Amygdala (tissue), 56 donors: ENCODE measurements around the gene PDC.
"Not testable (repeated sequence)": the region's sequence is repeated elsewhere in the genome, so short reads cannot be mapped to it uniquely, and the experiment has no call there.

Experiments
- DNase-seq, 56 donors: peaks; one replicate each; lab custom pipeline; 2025; lab: John Stamatoyannopoulos, UW

The PDC gene

DNA sequence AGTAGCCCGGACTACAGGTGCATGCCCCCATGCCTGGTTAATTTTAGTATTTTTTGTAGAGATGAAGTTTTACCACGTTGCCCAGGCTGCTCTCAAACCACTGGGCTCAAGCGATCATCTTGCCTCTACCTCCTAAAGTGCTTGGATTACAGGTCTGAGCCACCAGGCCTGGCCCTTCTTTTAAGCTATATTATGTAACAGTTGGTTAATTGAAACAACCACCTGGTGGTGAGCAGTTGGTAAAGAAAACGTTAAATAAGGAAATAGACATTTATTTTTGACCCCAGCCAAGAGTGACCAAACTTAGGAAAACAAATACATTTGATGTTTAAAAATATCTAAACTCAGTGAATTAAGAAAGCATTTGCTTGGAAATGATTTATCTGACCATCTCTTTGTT, 12.1 kb upstream of the PDC start:
- no peak for DNase-seq

DNA sequence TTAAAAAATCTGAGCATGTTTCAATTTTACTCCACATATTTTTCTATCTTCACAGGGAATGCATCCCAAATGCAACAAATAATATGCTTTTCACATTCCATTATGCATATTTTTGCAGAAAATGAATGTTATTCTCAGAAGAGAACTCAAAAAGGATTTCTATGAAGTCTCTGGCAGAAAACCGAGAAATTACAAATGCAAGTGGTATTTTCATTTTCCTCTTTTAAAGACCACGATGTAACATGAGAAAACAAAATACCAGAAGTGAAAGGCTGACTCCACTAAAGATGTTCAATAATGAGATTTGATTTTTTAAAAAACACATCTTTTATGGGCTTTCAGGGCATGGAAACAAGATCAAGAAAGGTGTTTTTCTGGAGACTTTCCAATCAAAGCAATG, 5.0 kb upstream of the PDC start:
- DNase-seq = no peak

DNA sequence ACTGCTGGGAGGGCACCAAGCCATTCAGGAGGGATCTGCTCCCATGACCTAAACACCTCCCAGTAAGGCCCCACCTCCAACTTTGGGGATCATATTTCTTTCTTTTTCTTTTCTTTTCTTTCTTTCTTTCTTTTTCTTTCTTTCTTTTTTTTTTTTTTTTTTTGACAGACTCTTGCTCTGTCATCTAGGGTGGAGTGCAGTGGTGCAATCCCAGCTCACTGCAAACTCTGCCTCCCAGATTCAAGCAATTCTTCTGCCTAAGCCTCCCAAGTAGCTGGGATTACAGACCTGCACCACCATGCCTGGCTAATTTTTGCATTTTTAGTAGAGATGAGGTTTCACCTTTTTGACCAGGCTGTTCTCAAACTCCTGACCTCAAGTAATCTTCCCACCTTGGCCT, 4.6 kb upstream of the PDC start:
- DNase-seq = not testable (repeated sequence)

DNA sequence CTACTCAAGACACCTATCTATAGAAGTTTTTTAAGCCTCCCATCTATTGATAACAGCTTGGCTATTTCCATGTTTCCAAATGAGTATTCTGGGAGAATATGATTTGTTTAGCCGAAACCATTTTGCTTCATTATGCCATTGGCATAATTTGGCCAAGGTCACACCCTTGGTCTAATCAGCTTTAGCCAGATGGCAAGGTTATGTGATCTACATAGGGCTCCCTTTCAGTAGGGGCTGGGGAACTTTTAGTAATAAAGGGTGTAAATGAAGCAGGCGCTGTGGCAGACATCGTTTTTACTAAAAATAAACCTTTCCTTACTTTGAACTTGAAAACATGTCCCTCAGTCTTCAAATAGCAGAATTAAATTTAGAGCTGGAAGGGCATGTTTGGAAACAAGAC, 3.0 kb upstream of the PDC start:
- DNase-seq = no peak

DNA sequence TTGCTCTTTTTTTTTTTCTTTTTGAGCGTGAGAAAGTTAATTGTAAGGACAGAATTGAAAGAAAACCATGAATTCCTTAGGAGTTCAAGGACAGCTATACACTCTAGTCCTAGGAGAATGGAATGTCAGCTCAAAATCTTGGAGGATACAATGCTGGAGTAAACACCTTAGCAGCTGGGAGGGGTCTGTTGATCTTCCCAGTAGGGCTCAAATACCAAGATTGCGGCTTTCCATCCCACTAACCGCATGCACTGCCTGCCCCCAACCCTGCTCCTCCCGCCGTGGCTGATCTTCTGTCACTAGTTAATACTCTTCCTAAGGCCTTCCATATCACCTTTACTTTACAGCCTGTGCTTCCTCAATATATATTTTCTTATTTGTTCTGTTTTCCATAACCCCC, 2.6 kb upstream of the PDC start:
- DNase-seq = no peak

DNA sequence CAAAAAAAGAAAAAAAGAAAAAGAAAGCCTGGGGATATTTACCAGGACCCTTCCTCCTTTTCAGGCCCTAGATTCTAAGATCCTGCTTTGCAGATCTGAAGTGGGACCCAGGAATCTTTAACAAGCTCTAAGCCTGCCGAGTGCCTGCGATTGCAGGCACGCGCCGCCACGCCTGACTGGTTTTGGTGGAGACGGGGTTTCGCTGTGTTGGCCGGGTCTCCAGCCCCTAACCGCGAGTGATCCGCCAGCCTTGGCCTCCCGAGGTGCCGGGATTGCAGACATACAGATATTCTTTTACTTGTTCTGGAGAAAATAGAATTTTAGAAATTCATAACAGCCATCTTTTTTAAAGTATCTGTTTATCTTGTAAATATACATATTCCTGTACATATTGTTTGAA, 1.8 kb downstream of the PDC start:
- not testable (repeated sequence) for DNase-seq

DNA sequence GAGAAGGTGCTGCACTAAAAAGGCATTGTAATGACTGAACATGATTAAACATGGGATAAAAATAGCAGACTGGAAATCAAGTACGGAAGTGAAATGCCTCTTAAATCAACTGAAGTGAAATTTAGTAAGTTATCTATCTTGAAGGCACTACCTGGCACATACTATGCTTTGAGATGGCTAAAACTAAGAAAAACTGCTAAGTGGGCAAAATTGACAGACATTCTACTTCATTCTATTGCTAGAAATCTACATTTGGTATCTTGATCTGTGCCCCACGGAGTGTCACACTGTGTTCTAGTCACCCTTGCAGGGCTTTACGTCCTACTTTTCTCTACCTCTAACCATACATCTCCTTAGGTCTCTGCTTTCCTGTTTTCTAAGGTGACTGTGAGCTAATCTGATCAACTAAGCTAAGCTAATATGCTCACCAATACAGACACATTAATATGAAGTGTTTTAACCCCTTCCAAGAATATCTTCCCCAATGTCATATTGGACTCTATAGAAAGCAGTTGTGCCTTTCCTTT, 4.1 kb downstream of the PDC start:
- DNase-seq = no peak

DNA sequence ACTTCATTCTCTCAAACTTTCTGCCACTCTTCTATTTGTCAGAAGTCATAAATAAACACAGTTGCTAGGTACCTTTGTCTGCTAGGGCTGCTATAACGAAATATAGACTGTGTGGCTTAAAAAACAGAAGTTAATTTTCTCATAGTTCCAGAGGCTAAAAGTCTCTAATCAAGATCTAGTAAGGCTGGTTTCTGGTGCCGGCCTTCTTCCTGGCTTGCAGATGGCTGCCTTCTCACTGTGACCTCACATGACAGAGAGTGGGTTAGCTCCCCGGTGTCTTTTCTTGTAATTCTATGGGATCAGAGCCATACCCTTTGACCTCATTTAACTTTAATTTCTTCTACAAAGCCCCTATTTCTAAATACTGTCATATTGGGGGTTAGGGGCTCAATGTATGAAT, 5.9 kb downstream of the PDC start:
- DNase-seq = no peak

DNA sequence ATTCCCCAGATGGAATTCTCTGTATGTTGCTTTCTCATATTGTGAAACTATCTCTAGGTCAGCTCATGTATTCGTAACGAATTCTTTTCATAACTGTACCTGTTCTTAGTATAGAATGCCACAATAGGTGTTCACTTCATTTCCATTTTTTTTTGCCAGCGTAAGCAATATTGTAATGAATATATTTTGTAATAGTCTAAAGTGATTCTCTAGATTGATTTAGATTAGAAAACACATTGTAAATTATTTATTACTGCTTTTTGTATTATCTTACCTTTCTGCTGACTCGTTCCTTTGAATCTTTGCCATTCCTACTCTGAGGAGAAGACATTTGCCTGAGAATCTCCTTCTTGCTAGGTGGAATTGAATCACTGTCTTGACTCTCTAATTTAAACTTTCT, 14.8 kb downstream of the PDC start:
- no peak for DNase-seq

DNA sequence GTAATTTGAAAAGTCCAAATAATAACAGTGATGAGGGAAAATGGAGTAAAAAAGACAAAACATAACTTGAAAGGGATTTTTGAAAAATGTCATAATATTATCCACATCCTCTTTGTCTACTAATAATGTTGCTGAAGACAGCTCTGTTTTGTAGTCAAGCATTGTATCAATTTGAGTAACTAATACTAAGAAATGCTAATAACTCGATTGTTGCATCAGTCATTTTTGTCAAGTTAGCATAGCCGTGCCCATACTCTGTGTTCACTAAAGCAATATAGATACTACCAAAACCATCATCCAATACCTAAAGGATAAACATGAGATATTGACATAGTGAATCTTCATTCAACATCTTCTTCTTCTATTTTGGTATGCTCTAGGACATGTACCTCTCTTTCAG, 17.3 kb downstream of the PDC start:
- no peak for DNase-seq

DNA sequence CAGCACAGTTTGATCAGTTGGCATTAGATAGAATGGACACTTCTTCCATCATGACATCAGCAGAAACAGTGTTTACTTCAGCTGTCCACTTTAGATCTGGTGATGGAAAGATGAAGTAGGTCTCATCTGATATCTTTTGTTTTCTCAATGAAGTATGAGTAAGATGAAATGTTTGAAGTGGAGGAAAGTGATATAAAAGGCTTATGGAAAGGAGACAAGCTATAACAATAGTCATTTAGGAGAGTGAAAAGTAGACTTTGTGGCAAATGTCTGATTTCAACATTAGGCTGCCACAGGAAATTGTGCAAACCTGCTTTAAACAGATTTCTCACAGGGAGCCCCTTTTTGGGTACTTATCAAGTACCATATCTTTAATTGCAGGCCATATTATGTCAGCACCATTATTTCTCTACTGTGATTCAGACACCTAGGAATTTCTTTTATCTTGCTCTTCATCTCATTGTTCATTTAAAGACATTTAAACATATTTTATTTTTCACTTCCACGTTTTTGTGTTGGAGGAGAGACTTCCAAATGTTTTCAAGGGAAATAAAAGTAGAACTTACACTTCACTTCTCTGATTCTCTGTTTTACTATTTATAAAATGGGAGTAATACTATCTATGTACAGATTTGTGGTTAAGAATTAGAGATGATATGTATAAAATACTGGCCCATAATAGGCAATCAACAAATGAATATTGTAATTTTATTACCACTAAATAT, 18.1 kb downstream of the PDC start:
- DNase-seq = no peak

DNA sequence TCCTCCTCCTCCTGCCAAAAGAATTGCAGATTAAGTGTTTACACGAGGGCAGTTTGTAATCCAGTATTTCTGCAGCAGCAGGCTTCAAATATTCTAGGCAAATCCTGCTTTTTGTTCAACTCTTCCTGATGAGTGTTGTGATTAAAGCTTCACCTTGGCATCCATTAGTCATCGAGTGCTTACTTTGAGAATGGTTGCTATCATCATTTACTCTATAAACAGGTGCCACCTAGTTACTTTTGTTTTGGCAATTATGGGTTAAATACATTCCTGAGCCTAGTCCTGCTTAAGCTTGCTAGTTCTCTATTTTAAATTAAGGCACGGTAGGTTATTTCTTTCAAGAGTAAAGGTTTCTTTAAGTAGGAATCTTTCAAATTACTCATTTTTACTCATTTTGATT, 20.3 kb downstream of the PDC start:
- no peak for DNase-seq

DNA sequence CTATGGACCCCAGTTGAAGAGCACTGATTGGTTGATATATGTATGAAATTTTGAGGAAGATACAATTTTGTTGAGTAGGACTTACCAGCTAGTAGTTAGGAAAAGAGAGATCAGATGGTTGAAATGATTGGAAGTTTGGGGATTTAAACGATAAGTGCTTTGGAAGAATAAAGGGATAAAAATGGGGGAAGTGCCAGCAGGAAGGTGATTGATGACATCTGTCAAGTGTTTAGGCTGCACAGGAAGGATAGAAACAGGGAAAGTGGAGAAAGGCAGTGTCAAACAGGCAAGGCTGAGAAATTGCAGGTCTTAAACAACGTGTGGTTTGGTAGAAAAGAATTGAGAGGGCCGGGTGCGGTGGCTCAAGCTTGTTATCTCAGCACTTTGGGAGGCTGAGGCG, 22.3 kb downstream of the PDC start:
- no peak for DNase-seq

DNA sequence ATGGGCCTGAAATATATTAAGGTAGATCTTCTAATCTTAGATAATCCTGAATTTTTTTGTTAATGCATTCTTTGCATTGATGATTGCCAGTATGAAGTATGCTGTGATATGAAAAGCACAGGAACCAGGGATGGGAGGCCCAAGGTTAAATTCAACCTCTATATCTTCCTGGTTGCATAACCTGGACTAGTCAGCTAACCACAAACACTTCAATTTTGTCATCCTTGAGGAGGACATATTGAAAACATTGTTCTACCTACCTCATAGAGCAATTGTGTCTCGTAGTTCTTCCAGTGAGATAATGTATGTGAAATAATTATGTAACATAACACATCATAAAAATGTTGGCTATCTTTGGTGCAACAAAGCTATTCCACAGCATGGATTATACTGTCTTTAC, 25.6 kb downstream of the PDC start:
- DNase-seq = no peak

DNA sequence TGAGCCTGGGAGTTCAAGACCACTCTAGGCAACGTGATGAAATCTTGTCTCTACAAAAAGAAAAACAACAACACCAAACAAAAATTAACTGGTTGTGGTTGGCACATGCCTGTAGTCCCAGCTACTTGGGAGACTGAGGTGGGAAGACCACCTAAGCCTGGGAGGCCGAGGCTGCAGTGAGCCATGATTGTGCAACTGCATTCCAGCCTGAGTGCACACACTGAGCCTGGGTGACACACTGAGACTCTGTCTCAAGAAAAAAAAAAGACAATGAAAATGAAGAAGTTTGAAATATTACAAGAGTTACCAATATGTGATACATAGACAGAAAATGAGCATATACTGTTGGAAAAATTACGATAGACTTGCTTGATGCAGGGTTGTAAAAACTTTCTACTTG, 31.9 kb downstream of the PDC start:
- DNase-seq = no peak

DNA sequence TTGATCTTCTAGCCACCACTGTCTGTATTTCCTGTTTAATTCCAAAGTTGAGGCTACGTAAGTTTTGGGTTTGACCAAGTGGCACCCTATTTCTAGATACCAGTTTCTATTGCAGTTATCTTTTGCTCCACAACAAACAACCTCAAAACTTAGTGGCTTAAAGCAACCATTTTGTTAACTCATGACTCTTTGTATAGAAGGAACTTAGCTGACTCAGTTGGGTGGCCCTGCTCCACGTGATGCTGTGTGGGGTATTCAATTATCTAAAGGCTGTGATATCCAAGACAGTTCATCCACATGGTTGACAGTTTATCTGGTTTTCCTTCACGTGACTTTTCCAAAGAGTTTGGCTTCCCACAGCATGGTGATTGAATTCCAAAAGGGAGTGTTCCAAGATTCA, 34.8 kb downstream of the PDC start:
- DNase-seq = no peak

DNA sequence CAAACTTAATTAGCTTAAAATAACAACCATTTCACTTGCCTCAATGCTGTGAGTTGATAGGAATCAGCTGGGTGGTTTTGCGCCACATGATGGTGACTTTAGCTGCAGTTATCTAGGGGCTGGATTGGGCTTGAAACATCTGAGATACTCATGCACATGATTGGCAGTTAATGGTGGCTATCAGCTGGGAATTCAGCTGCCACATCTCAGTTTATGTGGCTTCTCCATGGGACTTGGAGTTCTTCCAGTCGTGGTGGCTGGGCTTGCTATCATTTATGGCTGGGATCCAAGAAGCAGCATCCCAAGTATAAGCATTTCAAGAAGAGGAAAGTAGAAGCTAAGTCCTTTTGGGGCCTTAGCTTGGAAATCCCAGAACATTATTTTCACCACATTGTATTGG, 36.4 kb downstream of the PDC start:
- no peak for DNase-seq

DNA sequence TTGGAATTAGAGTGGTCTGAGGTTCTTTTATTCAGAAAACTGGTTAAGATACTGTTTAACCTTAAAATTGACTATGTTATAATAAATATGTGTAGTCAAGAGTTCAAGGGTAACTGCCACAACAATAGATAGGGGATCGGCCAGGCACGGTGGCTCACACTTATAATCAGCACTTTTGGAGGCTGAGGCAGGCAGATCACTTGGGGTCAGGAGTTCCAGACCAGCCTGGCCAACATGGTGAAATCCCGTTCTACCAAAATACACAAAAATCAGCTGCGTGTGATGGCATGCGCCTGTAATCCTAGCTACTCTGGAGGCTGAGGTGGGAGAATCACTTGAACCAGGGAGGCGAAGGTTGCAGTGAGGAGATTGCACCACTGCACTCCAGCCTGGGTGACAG, 39.5 kb downstream of the PDC start:
- DNase-seq = no peak

DNA sequence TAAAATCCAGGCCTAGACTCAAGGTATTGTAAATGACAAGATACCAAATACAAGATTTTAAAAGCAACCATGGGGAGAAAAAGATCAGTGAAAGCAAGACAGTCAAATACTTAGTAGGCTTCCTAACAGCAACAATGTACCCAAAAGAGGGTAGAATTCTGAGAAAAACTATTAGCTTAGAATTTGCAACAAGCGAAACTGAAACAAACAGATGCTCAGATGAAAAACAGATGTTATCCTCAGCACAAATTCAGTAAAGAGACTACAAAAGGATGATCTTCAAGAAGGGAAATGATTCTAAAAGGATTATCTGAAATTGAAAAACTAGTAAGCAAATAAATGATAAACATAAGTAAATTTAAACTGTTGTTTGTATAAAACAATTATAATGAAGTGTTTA, 40.0 kb downstream of the PDC start:
- no peak for DNase-seq

DNA sequence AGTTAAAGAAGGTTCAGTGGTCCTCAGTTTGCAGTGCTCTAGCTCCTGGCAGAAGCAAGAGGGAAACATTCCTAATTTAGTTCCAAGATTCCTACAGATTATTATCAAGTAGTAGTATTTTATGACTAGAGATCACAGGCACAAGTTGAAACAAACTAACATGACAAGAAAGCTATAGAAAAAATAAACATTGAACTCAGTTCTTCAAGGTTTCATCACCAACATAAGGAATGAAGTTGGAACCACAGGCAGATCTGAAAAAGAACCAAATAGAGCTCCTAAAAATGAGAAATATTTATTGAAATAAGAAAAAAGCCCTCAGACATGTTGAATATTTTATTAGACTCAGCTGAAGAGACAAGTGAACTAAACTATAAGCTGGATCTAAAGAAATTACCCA, 40.6 kb downstream of the PDC start:
- no peak for DNase-seq

DNA sequence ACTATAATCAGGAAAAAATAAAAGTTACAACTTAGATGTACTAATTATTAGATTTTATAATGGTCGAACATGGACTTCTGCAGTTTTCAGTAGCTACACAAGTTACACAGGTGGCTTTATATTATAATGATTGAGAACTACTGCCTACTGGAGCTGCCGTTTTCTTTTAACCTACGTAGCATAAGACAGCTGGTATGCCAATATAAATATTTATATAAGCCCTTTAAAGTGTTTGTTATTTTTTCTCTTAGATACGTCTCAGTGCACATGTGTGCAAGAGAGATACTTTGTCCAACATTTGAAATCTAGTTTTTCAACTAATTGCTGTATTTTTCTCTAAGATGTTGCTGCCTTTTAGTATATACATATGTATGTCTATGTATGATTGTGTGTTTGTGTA, 42.4 kb downstream of the PDC start:
- DNase-seq = no peak

DNA sequence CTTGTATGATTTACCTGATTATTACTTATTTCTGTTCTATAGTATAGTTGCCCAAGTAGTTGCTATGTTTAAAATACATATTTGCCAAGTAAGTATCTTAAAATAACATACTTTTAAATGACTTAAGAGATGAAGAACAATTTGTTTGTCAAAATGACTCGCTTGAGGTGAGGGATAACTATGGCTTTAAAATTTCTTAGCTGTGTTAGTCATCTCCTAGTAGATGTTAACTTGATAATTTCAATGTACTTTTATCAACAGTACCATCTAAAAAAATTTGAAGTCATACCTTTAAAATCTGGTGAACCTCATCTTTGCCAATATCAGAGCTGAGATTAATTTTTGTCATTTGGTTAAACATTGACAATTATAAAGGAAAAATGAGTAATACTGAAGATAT, 47.6 kb downstream of the PDC start:
- no peak for DNase-seq

DNA sequence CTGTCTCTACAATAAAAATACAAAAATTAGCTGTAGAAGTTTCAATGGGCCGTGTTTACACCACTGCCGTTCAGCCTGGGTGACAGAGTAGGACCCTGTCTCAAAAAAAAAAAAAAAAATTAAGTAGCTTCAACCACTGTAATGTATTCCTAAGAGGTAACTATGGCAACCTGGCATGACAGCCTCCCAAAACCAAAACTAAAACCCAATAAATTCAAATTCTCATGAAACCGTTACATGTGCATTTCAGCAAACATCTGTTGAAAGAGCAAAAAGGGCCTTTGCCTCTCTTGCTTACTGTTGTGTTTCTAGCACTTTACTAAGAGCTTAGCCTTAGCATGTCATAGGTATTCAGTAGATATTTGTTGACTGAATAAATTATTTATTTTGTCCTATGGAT, 51.8 kb downstream of the PDC start:
- no peak for DNase-seq
